Vagina (tissue), 2 donors: ENCODE results near the gene DDX27.

Experiments used
- POLR2A ChIP-seq, 2 donors: fragments of 450-650 bp; IDR thresholded peaks; one replicate each; pipeline ENCODE4 v1.6.1; 2017; ENCODE audit warnings: antibody characterized with exemption in 2 of 2, mild to moderate bottlenecking in 2 of 2, moderate library complexity in 2 of 2
- TF ChIP-seq, protein P1 (sequence below), 3 experiments: fragments of 450-650 bp in 2 of 3; fragments of 200-600 bp in 1 of 3; sonication (generic) in 1 of 3; IDR thresholded peaks; one replicate each; pipeline ENCODE4 v1.5.1; 2017 to 2019; ENCODE audit warnings: antibody characterized with exemption in 3 of 3, mild to moderate bottlenecking in 2 of 3, moderate library complexity in 2 of 3

GRCh38 chr20:49256261-49256660, 37.0 kb downstream of the DDX27 start:
- TF ChIP-seq, protein P1, sequence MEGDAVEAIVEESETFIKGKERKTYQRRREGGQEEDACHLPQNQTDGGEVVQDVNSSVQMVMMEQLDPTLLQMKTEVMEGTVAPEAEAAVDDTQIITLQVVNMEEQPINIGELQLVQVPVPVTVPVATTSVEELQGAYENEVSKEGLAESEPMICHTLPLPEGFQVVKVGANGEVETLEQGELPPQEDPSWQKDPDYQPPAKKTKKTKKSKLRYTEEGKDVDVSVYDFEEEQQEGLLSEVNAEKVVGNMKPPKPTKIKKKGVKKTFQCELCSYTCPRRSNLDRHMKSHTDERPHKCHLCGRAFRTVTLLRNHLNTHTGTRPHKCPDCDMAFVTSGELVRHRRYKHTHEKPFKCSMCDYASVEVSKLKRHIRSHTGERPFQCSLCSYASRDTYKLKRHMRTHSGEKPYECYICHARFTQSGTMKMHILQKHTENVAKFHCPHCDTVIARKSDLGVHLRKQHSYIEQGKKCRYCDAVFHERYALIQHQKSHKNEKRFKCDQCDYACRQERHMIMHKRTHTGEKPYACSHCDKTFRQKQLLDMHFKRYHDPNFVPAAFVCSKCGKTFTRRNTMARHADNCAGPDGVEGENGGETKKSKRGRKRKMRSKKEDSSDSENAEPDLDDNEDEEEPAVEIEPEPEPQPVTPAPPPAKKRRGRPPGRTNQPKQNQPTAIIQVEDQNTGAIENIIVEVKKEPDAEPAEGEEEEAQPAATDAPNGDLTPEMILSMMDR (IDR thresholded peaks at IDR 0.05), result no peak
- TF ChIP-seq POLR2A (IDR thresholded peaks at IDR 0.05), result no peak
